ENCODE results near the gene ALLC.
"Not testable (repeated sequence)": the region's sequence is repeated elsewhere in the genome, so short reads cannot be mapped to it uniquely, and the experiment has no call there.

ALLC gene

DNA sequence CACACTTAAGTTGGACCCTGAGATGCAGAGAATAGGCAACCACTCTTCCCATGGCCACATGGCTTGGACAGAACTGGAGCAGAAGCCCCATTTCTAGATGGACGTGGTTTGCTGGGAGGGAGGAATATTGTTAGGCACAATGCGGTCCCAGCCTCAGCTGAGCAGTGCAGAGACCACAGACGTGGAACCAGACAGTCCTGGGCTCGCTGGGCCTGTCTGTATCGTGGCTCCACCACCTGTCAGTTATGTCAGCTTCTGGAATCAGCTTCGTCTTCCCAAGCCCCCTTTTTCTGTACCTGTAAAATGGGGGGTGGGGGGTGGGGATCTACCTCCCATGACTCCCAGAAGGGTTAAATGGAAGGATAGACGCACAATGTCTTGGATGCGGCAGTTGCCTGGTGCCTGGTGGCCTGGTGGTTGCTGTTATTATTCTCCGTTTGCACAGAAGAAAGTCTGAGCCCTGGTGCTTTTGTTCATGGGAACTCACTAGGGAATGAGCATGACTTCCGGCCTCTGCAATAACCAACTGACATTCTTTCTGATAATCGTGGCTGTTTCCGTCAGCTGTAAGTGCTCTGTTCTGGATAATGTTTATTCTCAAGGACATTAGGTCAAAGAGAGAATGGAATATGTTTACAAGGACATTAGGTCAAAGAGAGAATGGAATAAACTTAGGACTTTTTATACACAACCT, 31.7 kb upstream of the ALLC start:
- no peak overlapping the region for H3K4me3 ChIP-seq (ENCODE audit: low read depth, low read length)

DNA sequence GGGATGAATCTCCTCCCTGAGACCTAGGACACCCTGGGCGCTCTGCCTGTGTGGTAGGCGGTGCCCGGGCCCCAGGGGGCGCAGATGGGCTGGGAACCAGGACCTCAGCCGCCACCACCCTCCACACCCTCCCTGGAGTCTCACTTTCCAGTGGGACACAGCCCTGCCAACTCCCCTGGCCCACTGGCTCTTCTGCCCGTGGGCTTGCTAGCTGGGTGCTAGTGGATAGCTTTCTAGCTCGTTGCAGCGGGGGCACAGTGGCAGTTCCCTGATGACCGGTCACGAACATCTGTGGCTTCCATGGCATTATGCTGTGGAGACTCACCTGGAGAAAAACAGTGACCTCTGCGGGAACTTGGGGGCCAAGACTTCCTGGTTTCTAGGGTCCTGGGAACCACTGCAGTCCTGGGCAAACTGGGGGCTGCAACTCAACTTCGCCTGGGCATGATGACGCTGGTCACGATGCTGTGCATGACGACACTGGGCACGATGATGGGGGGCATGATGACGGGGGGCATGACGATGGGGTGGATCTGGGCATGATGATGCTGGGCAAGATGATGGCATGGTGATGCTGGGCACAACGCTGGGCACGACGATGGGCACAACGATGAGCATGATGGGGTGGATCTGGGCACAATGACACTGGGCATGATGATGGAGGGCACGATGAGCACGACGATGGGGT, 31.0 kb upstream of the ALLC start:
- H3K4me3 ChIP-seq (ENCODE audit: low read depth, low read length), result no peak overlapping the region

DNA sequence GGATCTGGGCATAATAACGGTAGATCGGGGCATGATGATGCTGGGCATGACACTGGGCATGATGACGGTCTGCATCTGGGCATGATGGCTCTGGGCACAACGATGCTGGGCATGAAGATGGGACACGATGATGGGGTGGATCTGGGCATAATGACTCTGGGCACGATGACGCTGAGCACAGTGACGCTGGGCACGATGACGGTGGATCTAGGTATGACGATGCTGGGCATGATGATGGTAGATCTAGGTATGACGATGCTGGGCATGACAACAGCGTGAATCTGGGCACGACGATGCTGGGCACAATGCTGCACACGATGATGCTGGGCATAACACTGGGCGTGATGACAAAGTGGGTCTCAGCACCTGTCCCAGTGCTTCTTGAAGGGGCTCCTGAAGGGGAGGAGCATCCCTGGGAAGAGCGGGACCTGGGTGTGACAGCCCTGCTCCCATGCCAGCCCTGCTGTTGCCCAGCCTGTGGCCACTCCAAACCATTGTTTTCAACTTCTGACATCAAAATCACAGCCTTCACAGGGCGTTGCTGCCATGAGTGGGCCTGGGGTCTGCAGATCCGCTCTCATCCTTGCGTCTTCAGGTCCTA, 30.4 kb upstream of the ALLC start:
- H3K4me3 ChIP-seq (ENCODE audit: low read depth, low read length), result no peak overlapping the region

DNA sequence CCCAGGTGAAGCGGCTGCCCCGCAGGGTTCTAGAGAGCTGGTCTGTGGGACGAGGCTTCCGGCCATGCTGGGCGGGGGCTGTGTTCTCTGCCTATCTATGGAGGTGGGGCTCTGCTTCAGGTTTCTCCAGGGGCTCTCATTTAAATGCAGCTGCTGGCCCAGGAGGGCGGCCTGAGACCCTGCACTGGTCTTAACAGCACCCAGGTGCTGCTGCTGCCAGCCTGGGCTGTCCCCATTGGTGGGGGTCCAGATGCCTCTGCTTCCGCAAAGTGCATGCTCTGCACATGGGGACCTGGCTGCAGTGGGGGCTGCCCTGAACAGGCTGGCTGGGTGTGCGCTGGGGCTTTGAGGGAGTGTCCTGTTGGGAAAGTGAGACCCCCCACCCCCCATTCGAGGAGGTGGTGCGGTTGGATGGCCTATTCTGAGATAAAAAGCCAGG, 29.7 kb upstream of the ALLC start:
- no peak overlapping the region for H3K4me3 ChIP-seq (ENCODE audit: low read depth, low read length)

DNA sequence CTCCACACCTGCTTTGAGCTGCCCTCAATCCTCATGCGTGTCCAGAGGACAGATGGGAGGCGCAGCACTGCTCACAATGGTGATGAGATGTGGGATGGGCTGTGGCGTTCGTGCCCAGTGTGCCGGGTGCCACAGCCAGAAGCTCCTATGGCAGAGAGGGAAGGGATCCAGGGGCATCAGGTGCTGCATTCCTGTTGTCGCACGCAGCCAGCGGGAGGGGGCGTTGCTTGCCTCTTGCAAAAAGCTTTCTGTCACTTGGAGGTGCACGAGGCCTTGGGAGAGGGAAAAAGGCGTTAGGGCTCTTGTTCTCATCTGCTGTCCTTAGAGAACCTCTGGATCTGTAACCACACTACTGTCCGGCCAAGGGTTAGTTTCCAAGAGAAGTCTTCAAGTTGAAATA, 29.2 kb upstream of the ALLC start:
- H3K4me3 ChIP-seq (ENCODE audit: low read depth, low read length), result no peak overlapping the region

DNA sequence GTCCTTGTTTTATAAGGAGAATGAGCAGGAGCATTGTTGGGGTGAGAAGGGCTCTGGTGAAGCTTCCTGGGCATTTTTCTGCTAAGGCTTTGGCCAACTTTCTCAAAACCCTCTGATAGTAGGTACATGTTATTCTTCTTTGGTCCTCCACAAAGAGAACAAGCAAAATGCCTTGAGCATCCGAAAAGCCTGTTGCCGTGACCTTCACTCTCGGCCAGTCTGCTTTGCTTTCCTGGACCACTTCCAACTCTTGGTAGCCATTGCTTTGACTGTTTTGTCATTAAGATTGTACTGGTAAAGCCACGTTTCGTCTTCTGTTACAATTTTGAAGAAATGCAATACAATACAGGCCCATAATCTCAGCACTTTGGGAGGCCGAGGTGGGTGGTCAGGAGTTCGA, 27.4 kb upstream of the ALLC start:
- no peak overlapping the region for H3K4me3 ChIP-seq (ENCODE audit: low read depth, low read length)

DNA sequence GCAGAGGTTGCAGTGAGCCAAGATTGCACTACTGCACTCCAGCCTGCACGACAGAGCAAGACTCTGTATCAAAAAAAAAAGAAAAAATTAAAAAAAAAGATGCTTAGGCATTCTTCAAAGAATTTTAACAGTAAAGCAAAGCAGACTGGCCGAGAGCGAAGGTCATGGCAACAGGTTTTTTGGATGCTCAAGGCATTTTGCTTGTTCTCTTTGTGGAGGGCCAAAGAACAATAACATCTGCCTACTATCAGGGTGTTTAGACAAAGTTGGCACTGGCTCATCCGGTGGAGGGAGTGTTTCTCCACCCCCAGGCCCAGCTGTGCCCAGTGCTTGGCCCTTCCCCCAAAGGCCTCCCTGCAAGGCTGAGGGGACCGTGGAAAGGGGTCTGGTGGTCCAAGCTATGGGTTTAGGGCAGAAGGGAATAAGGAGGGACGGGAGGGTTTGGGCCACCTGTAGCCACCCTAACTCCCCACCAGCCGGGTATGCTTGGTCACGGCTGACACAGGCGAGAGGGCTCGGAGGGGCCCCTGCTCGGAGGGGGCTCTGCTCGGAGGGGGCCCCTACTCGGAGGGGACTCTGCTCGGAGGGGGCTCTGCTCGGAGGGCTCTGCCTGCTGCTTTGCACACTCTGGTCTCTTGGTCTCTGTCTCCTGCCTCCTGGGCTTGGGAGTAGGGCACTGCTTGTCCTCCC, 26.7 kb upstream of the ALLC start:
- no peak overlapping the region for H3K4me3 ChIP-seq (ENCODE audit: low read depth, low read length)

DNA sequence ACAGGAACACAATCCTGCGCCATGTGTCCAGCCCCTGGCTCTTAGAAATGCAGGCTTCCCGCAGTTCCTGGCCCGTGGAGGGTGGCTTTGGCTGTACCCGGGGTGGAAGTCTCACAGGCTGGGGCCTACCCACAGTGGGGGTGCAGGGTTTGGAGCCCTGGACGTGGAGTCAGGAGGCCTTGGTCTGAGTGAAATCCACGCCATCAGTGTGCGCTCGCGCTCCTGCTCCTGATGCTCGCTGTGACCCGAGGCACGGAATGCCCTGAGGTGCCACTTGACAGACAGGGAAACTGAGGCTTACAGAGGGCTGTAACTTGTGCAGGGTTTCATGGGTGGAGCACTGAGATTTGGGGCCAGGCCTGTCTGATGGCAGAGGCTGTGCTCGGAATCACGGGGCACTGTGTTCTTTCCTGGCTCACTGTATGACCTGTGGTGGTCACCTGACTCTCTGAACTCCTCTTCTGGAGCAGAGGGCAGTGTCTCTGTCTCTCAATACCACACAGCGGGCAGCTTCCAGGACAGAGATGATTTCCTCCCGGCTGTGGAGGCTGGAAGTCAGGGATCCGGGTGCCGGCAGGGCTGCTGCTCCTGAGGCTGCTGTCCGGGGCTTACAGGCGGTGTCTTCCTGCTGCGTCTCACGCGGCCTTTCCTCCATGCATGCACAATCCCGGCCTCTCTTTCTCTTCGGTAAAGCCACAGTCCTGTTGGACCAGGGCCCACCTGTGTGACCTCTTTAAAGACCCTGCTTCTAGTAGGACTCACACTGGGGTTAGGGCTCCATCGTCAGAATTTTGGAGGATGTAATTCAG, 25.9 kb upstream of the ALLC start:
- H3K4me3 ChIP-seq (ENCODE audit: low read depth, low read length), result no peak overlapping the region

DNA sequence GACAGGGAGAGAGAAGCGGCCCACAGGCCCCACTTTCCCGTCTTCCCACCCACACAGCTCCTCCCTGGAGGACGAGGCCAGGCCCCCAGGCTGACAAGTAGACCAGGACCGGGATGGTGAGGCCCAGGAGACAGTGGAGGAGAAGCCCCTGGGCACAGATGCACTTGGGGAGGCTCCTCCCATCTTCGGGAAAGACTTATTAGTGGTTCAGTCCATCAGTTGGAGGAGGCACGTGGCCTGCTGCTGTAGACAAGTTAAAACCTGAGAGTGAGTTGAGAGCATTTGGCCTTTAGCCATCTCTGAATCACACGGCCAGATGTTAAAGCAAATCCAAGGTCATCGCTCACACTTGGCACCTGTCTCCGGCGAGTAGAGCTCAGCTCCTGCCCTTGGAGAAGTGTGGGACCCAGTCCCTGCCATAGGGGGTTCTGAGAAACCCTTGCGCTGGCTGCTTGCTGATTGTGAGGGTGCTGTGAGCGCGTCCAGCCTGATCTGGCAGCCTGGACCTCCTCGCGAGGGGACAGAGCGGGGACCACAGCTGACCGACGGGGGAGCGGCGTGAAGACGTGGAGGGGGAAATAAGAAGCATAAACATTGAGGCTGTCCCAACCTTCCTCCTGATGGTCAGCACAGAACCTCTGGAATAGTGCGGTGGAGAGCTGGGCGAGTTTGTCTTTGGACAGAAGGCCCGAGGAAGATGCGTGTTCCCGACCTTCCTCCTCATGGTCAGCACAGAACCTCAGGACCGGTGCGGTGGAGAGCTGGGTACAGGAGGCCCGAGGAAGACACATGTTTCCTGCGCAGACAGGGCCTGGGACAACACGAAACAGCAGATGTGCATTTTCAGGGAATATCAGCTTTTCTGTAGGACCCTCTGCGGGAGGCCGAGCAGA, 24.7 kb upstream of the ALLC start:
- no peak overlapping the region for H3K4me3 ChIP-seq (ENCODE audit: low read depth, low read length)

DNA sequence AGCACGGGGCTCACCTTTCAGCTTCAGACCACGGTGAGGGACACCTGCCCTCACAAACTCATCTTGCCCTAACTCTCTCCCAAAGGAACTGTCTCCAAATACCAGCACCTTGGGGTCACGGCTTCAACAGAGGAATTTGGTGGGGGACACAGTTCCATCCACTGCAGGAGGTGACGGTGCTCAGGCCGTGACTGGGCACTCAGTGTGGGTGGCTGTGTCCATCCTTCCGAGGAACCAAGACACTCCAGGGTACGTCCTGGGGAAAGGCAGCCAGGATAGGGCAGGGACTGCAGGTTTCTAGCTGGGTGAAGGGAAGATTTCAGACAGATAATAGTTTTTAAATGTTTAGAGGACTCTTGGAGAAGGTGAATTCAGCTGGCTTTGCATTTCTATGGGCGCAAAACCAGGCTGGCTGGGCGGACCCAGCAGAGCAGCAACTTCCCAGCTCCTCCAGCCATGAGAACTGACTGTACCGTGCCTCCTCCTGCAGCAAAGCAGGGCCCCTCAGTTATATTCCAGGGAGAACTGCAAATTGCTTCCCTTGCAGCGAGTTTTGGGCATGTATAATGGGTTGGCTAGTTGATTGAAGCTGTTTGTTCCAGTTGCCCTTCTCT, 23.9 kb upstream of the ALLC start:
- H3K4me3 ChIP-seq (ENCODE audit: low read depth, low read length), result no peak overlapping the region

DNA sequence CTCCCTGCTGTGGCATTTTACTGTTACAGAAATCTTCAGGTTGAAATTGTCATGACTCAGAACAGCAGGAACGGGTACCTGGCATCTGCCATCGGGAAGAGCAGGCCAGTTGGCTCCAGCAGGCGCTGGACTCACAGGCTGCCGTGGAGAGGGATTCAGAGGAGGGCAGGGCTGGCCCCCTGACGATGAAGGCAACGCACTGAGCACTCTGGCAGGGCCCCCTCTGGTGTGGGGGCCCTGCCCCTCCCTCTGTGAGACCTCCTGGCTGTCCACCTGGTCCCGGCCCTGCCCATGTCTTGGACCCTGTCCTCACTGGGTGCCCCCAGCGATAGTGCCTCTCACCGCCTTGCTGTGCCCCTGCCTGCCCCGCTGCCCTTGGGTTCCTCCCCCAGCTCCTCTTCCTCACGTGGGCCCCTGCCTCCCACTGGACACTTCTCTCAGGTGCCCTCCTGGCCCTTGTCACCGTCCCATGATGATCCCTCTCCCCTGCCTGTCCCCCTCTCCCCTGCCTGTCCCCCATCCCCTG, 23.3 kb upstream of the ALLC start:
- no peak overlapping the region for H3K4me3 ChIP-seq (ENCODE audit: low read depth, low read length)

DNA sequence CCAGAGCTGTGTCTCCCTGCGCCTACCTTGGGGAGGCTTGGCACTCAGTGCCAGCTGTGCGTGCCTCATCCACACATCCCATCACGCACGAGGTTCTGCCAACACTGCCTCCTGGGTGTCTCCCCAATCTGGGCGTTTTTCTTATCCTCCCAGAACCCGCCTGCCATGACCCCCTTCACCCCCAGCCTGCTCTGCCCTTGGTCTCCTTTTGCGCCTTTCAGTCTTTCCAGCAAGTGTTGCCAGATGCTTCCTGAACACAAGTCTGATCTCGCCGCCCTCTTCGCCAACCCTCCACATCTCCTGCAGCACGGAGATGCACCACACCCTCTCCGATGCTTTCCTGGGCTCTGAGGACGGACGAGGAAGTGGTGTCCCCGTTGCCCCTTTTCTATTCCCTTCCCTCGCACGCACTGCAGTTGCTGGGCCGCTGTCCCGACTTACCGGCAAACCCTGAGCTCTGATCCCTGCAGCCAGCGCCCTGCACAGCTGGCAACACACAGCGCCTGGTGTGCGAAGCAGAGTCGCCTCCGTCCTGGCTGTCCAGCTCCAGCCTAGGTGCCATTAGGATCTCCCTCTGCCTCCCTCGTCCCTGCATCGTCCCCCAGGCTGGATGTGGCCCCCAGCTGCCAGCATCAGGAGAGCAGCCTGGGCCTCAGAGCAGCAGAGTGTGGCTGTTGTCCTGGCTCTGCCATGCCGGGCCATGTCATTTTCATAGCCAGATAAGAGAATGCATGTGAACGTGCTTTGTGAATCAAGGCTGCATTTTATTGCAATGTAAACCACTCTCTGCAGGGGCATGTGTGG, 22.6 kb upstream of the ALLC start:
- H3K4me3 ChIP-seq (ENCODE audit: low read depth, low read length), result no peak overlapping the region

DNA sequence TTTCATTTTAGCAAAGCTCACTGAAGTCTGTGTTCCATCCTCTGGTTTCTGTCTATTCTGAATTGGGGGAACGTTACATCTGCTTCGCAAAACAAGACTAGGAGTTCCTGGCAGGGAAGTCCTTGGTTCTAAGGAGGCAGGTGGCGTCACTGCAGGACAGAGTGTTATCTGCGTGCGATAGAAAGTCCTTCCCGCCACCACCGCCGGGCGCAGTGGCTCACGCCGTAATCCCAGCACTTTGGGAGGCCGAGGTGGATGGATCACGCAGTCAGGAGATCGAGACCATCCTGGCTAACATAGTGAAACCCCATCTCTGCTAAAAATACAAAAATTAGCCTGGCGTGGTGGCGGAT, 22.0 kb upstream of the ALLC start:
- H3K4me3 ChIP-seq (ENCODE audit: low read depth, low read length), result not testable (repeated sequence)

DNA sequence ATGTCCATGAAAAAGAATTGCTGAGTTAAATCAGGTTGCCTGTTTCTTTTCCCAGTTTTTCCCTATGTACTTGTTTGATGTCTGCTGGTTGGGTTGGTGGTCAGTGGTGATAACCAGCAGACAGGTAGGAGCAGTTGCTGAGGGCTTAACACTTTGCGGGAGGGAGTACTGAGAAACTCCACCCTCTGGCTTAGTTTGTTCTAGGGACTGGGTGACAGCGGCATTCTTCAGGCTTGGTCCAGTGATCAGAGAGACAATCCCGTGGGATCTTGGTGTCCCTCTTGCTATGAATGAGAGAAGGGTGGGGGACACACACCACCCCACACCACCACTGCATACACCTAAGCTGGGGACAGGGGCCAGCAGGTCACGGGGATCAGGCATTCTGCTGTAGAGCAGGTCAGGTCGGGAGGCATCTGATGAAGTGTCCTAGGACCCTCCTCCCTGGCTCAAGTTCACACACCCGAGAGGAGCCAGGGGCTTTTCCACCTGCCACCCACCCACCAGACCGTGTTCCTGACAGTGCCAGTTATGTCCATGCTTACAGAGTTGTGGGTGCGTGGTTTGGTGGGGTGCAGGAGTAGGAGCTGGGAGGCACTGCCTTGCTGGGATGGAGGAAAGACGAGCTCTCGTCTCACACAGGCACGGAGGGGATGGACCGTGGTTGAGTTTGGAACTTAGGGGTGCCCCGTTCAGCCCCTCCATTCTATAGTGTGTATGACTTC, 21.3 kb upstream of the ALLC start:
- no peak overlapping the region for H3K4me3 ChIP-seq (ENCODE audit: low read depth, low read length)

DNA sequence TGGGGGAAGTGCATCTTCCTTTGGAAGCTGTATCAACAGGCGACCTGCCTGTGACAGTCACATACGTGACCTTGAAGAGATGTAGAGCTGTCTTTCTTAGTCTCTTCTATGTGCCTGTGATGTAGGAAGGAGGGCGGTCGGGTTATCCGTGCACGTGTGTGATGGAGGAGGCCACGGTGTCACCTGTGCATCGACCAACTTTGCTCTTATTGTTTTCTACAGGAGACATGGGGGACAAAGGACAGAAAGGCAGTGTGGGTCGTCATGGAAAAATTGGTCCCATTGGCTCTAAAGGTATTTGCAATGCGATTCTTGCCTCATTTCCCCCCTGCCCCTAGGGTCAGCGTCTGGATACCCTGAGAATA, 20.7 kb upstream of the ALLC start:
- no peak overlapping the region for H3K4me3 ChIP-seq (ENCODE audit: low read depth, low read length)

DNA sequence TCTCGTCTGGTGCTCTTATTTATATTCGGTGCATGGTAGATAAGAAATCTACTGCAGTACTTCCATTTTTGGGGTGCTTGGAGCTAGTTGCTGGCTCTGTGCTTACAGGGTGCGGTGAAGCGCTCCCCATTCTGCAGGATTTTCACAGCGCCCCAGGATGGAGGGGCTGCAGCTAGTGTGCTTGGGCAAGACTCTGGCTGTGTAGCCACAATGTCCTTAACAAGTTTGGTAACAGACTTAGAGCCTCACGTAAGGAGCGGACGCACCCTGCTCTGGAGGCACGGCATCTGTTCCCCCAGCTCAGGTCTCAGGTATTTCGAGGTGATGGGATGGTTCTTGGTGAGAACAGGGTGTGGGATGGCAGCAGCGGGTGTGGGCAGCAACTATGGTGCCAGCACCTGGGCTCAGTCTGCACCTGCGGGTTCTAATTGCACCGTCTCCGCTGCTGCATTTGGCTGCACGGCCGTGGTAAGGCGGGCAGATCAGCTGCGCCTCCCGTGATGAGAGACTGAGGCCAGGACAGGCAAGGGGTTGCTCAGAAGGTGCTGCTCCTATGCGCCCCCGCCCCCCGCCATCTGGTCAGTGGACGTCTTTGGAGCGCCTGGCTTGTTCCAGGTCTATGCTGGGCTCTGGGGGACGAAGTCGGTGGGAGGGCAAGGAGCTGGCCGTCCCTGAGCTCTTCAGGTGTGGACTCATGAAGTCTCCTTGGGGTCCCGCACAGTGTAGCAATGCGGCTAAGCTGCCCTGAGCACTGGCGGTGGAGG, 20.1 kb upstream of the ALLC start:
- no peak overlapping the region for H3K4me3 ChIP-seq (ENCODE audit: low read depth, low read length)

DNA sequence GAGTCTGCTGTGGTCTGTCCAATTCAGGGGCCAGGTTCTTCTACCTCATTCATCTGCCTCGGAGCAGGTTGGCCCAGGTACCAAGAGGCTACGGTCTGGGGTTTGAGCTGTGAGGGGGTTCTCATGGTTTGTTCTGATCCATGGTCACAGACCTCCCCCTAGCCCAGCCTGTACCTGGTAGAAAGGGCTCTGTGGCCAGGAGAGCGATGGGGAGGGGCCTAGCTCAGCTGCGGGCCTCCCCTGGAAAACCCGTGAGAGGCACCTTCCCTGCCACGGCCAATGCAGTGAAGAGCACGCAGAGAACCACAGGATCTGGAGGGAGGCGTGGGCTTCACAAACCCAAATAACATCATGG, 19.6 kb upstream of the ALLC start:
- no peak overlapping the region for H3K4me3 ChIP-seq (ENCODE audit: low read depth, low read length)

All from iPS-11a (cell line).